Esophagus squamous epithelium (tissue), 4 donors: ENCODE results near the gene AADAT.

Experiments
- POLR2A ChIP-seq, 4 donors: fragments of 450-650 bp; IDR thresholded peaks; one replicate each; pipeline ENCODE4 v1.6.1; 2017; ENCODE audit warnings: antibody characterized with exemption in 4 of 4, mild to moderate bottlenecking in 4 of 4, moderate library complexity in 3 of 4
- TF ChIP-seq, protein P1 (sequence below), 6 experiments: fragments of 450-650 bp in 4 of 6; fragments of 200-600 bp in 2 of 6; sonication (generic) in 2 of 6; IDR thresholded peaks; one replicate each; pipeline ENCODE4 v1.5.1; 2016 to 2019; ENCODE audit warnings: antibody characterized with exemption in 6 of 6, mild to moderate bottlenecking in 4 of 6, moderate library complexity in 4 of 6

GRCh38 chr4:170110285-170110672 is 20.5 kb upstream of the AADAT start:
- TF ChIP-seq, protein P1, sequence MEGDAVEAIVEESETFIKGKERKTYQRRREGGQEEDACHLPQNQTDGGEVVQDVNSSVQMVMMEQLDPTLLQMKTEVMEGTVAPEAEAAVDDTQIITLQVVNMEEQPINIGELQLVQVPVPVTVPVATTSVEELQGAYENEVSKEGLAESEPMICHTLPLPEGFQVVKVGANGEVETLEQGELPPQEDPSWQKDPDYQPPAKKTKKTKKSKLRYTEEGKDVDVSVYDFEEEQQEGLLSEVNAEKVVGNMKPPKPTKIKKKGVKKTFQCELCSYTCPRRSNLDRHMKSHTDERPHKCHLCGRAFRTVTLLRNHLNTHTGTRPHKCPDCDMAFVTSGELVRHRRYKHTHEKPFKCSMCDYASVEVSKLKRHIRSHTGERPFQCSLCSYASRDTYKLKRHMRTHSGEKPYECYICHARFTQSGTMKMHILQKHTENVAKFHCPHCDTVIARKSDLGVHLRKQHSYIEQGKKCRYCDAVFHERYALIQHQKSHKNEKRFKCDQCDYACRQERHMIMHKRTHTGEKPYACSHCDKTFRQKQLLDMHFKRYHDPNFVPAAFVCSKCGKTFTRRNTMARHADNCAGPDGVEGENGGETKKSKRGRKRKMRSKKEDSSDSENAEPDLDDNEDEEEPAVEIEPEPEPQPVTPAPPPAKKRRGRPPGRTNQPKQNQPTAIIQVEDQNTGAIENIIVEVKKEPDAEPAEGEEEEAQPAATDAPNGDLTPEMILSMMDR (IDR thresholded peaks at IDR 0.05), result no peak
- no peak for TF ChIP-seq POLR2A (IDR thresholded peaks at IDR 0.05)
